A673 (cell line): ENCODE data around the gene NXNL2.

Experiments
- EZH2 ChIP-seq: fragments of 200-600 bp; sonication (generic); IDR thresholded peaks from 2 replicates; pipeline ENCODE4 v1.6.1; 2017; ENCODE audit warnings: borderline replicate concordance, low read depth, mild to moderate bottlenecking, mixed read lengths, antibody characterized with exemption, low read length; ENCODE audit not compliant: poor library complexity, severe bottlenecking
- TF ChIP-seq, protein P1 (sequence below): fragments of 300-800, 200-600 bp; sonication (generic); conservative IDR thresholded peaks from 2 replicates; pipeline ENCODE4 v1.5.1; 2017; ENCODE audit warnings: low read depth, mild to moderate bottlenecking, antibody characterized with exemption, low read length, moderate library complexity, mixed read lengths

DNA sequence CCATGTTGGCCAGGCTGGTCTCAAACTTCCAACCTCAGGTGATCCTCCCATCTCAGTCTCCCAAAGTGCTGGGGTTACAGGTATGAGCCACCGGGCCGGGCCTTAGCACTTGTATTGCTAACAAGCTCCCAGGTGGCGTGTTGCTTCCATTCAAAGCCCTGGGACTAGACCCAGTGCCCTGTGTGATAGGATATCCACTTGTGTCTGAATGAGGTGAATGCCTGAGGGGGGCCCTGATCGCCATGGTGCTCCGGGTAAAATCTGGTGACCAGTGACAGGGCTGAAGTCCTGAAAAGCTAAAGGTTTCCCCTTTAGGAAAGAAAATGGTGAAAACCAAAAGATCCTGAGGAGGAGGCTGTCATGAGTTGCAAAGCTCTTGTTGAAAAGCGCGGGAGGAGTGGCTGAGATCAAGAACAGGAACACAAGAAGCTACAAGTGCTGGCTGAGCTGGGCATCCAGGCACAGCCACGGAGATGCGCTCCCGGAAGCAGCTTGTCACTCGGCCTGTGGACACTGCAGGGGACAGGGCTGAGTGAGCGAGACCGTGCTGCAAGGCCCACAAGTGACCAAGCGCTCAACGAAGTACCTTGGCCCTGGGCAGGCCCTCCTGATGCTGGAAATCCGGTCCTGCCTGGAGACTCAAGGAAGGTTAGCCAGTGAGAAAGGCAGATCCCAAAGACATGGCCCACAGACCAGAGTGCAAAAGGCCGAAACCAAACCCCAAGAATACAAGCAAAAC is 39.8 kb upstream of the NXNL2 start:
- TF ChIP-seq, protein P1, sequence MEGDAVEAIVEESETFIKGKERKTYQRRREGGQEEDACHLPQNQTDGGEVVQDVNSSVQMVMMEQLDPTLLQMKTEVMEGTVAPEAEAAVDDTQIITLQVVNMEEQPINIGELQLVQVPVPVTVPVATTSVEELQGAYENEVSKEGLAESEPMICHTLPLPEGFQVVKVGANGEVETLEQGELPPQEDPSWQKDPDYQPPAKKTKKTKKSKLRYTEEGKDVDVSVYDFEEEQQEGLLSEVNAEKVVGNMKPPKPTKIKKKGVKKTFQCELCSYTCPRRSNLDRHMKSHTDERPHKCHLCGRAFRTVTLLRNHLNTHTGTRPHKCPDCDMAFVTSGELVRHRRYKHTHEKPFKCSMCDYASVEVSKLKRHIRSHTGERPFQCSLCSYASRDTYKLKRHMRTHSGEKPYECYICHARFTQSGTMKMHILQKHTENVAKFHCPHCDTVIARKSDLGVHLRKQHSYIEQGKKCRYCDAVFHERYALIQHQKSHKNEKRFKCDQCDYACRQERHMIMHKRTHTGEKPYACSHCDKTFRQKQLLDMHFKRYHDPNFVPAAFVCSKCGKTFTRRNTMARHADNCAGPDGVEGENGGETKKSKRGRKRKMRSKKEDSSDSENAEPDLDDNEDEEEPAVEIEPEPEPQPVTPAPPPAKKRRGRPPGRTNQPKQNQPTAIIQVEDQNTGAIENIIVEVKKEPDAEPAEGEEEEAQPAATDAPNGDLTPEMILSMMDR, result no peak
- TF ChIP-seq EZH2, result no peak
